ENCODE results near the gene ADRB2.

Gene ADRB2

GRCh38 chr5:148853868-148854267 lies 27.5 kb downstream of the ADRB2 start:
- Histone ChIP-seq H3K27ac (replicated peaks) (no peak overlapping the region), H3K27me3 (ENCODE audit: insufficient read depth, poor library complexity, severe bottlenecking) (no peaks in the 10 kb centered on the region), H3K4me3 (replicated peaks; ENCODE audit: insufficient read depth, low read length) (no peak overlapping the region)
- no peak for DNase-seq (ENCODE audit: low read depth in 1 of 2, low spot score in 1 of 2)
- TF ChIP-seq CTCF (IDR thresholded peaks at IDR 0.05; ENCODE audit: insufficient read depth, low read length): no peak
- no peak for TF ChIP-seq POLR2AphosphoS5 (IDR thresholded peaks at IDR 0.05; ENCODE audit: low read depth)
- no peak for TF ChIP-seq SPI1 (IDR thresholded peaks at IDR 0.05; ENCODE audit: borderline replicate concordance, low read depth)
- TF ChIP-seq REST (IDR thresholded peaks at IDR 0.05; ENCODE audit: insufficient replicate concordance, low read depth): no peak
- no peak for TF ChIP-seq GABPA (IDR thresholded peaks at IDR 0.05; ENCODE audit: low read depth)

DNA sequence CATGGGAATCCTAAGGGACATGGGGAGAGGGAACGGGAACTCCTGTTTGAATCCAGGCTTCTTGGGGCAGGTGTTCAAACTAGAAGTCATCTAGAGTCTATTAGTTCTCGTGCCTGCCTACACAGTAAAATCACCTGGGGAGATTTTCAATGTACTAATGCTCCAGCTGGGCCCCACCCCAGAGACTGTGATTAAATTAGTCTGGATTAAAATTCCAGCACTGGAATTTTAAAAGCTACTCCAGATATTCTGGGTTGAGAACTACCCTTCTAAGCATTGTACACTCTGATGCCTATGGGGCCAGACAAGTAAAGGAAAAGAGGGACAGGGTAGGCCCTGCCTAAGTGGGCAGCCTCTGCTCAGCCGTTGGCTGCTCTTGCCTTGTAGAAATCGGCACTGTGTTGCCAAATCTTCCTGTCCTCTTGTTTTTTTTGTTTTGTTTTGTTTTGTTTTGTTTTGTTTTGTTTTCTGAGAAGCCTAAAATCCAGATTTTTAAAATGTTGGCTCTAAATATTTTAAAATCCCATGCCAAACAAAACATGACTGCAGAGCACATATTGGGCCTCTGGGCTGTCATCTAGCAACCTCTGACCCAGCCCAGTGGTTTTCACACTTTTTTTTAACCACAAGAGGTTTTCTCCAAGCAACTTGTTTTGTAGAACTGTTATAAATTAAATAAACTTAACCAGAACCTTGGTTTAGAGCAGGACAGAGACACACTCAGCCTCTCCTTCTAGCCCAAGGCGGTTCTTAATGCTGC lies 29.0 kb downstream of the ADRB2 start:
- H3K27ac ChIP-seq (replicated peaks): no peak overlapping the region
- no peak overlapping the region for H3K4me3 ChIP-seq (replicated peaks; ENCODE audit: insufficient read depth, low read length)
- no peaks in the 10 kb centered on the region for H3K27me3 ChIP-seq (ENCODE audit: insufficient read depth, poor library complexity, severe bottlenecking)
- DNase-seq (ENCODE audit: low read depth in 1 of 2, low spot score in 1 of 2): no peak
- TF ChIP-seq SPI1 (IDR thresholded peaks at IDR 0.05; ENCODE audit: borderline replicate concordance, low read depth) (no peak), POLR2AphosphoS5 (IDR thresholded peaks at IDR 0.05; ENCODE audit: low read depth) (no peak), GABPA (IDR thresholded peaks at IDR 0.05; ENCODE audit: low read depth) (no peak), REST (IDR thresholded peaks at IDR 0.05; ENCODE audit: insufficient replicate concordance, low read depth) (no peak), CTCF (IDR thresholded peaks at IDR 0.05; ENCODE audit: insufficient read depth, low read length) (no peak)

GRCh38 chr5:148856009-148856367 lies 29.6 kb downstream of the ADRB2 start:
- no peak overlapping the region for H3K27ac ChIP-seq (replicated peaks)
- no peak for TF ChIP-seq CTCF (IDR thresholded peaks at IDR 0.05; ENCODE audit: insufficient read depth, low read length)
- no peak for TF ChIP-seq REST (IDR thresholded peaks at IDR 0.05; ENCODE audit: insufficient replicate concordance, low read depth)
- no peak for TF ChIP-seq POLR2AphosphoS5 (IDR thresholded peaks at IDR 0.05; ENCODE audit: low read depth)
- TF ChIP-seq GABPA (IDR thresholded peaks at IDR 0.05; ENCODE audit: low read depth): no peak
- TF ChIP-seq SPI1 (IDR thresholded peaks at IDR 0.05; ENCODE audit: borderline replicate concordance, low read depth): no peak
- no peaks in the 10 kb centered on the region for H3K27me3 ChIP-seq (ENCODE audit: insufficient read depth, poor library complexity, severe bottlenecking)
- no peak overlapping the region for H3K4me3 ChIP-seq (replicated peaks; ENCODE audit: insufficient read depth, low read length)
- no peak for DNase-seq (ENCODE audit: low read depth in 1 of 2, low spot score in 1 of 2)
